DOHH2 (cell line): Measurements from ENCODE around the gene MRPL45.
"Not testable (repeated sequence)": the region's sequence is repeated elsewhere in the genome, so short reads cannot be mapped to it uniquely, and the experiment has no call there.

ENCODE experiments used
- H3F3A ChIP-seq: fragments of 200-600 bp; sonication (generic), shearing (Covaris generic); 2 replicates; pipeline ENCODE4 v1.6.0; 2016; ENCODE audit warnings: antibody characterized with exemption, mild to moderate bottlenecking; ENCODE audit not compliant: control insufficient read depth, insufficient read depth
- H3K27ac ChIP-seq: fragments of 200-600 bp; sonication (generic); 2 replicates; pipeline ENCODE4 v1.5.1; 2014; ENCODE audit warnings: low read depth, mild to moderate bottlenecking, low read length, moderate library complexity
- H3K27me3 ChIP-seq: fragments of 200-600 bp; sonication (generic); 2 replicates; pipeline ENCODE4 v1.6.1; 2014; ENCODE audit warnings: mild to moderate bottlenecking, low read length, mixed read lengths; ENCODE audit not compliant: control insufficient read depth
- H3K36me3 ChIP-seq: fragments of 200-600 bp; sonication (generic); 2 replicates; pipeline ENCODE4 v1.6.1; 2014; ENCODE audit warnings: mild to moderate bottlenecking, low read length, moderate library complexity, mixed read lengths; ENCODE audit not compliant: control insufficient read depth
- H3K4me1 ChIP-seq: fragments of 200-600 bp; sonication (generic); 2 replicates; pipeline ENCODE4 v1.6.1; 2014; ENCODE audit warnings: mild to moderate bottlenecking, low read length, mixed read lengths; ENCODE audit not compliant: control insufficient read depth
- H3K4me2 ChIP-seq: fragments of 200-600 bp; sonication (generic); 2 replicates; pipeline ENCODE4 v1.6.0; 2014; ENCODE audit warnings: mild to moderate bottlenecking, low read length, moderate library complexity
- H3K4me3 ChIP-seq: fragments of 200-600 bp; sonication (generic); 2 replicates; pipeline ENCODE4 v1.5.1; 2014; ENCODE audit warnings: mild to moderate bottlenecking, low read length, mixed read lengths
- H3K79me2 ChIP-seq: fragments of 200-600 bp; sonication (generic); 2 replicates; pipeline ENCODE4 v1.6.1; 2014; ENCODE audit warnings: mild to moderate bottlenecking, low read length, mixed read lengths; ENCODE audit not compliant: control insufficient read depth
- H3K9me2 ChIP-seq: fragments of 200-600 bp; sonication (generic); replicated peaks from 2 replicates; pipeline ENCODE4 v1.6.1; 2014; ENCODE audit warnings: mild to moderate bottlenecking, low read length, mixed read lengths; ENCODE audit not compliant: control insufficient read depth
- H3K9me3 ChIP-seq: fragments of 200-600 bp; sonication (generic); 2 replicates; pipeline ENCODE4 v1.6.1; 2014; ENCODE audit warnings: antibody characterized with exemption, low read length, mixed read lengths; ENCODE audit not compliant: control insufficient read depth, insufficient read depth
- H4K20me1 ChIP-seq: fragments of 200-600 bp; sonication (generic); 2 replicates; pipeline ENCODE4 v1.6.0; 2014; ENCODE audit warnings: low read depth, mild to moderate bottlenecking, antibody characterized with exemption, low read length, moderate library complexity; ENCODE audit not compliant: control insufficient read depth, insufficient read depth

Gene MRPL45

DNA sequence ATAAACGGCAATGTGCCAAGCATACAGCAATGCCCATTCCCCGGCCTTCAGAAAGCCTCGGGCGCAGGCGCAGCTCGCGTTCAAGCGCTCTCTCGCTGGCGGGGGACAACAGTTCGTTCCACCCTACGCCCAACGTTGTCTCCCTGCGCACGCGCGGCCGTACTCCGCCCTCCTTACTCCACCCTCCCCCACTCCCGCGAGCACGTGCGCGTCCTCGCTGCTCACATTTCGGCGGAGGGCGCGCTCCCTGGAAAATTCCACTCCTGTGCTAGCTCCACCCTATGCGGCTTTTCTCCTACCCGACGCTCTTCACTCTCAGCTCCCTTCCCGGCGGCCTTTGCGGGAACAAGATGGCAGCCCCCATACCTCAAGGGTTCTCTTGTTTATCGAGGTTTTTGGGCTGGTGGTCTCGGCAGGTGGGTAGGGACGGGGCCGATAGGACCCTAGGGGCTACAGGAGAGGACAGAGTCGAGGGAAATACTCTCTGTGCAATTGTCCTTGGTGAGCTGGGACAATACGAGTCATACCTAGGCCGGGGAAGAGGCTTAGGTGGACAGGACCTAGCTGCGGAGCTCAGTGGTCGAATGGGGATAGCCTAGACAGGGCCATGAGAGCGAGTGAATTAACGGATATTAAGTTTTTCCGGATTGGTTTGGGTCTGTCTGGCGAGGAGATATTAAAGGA lies at the start of gene MRPL45:
Gene MRPL45 (plus strand): TSS at position 335 of the 684 bp plus-strand sequence. CDS start 16 bp downstream, at position 351.
- not testable (repeated sequence) for H3K79me2 ChIP-seq, H3K9me2 ChIP-seq, H3K4me1 ChIP-seq, H3K27me3 ChIP-seq, H3K9me3 ChIP-seq, H3F3A ChIP-seq, H4K20me1 ChIP-seq, H3K36me3 ChIP-seq
- H3K4me3 ChIP-seq: peak within 1 kb of the TSS; percentile 82
- 0 out of 2 replicates have a peak within 1 kb of the TSS, but pooled peaks have one; percentile 21 for H3K27ac ChIP-seq
- H3K4me2 ChIP-seq: peak within 1 kb of the TSS; percentile 61

DNA sequence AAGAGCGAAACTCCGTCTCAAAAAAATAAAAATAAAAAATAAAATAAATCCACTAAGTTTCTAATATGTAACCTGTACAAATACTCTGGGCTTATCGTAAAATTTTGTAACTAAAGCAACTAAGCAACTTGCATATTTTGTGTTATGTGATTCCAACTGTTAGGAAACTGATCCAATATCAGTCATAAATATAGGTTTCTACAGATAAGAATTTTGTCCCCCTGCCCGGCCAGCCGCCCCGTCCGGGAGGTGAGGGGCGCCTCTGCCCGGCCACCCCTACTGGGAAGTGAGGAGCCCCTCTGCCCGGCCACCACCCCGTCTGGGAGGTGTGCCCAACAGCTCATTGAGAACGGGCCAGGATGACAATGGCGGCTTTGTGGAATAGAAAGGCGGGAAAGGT lies 43.8 kb upstream of the MRPL45 start:
- not testable (repeated sequence) for H3K4me2 ChIP-seq, H3K9me2 ChIP-seq, H3F3A ChIP-seq, H3K4me1 ChIP-seq, H3K9me3 ChIP-seq, H3K27me3 ChIP-seq, H3K27ac ChIP-seq, H3K4me3 ChIP-seq, H3K36me3 ChIP-seq, H4K20me1 ChIP-seq
- peaks cover 54% of the 10 kb centered on the region for H3K79me2 ChIP-seq

DNA sequence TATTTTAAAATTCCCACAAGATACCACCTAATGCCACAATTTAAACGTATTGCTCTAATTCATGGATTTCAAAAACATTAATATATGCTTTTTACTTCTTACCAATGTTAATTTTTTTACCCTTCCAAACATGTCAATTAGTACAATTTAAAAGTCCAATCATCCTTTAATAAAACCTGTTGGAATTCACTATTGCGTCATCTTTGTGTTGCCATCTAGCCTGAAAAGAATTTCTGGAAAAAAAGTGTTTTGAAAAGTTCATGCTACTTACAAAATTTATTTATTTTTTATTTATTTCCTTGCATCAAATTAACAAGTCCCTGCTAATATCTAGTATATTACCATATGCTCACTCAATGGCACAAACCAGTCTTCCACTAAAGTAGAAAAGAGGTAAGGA lies 42.6 kb upstream of the MRPL45 start:
- H3F3A ChIP-seq, H3K27ac ChIP-seq, H3K36me3 ChIP-seq, H4K20me1 ChIP-seq, H3K4me1 ChIP-seq, H3K27me3 ChIP-seq, H3K4me3 ChIP-seq, H3K9me2 ChIP-seq, H3K4me2 ChIP-seq, H3K9me3 ChIP-seq: not testable (repeated sequence)
- peaks cover 54% of the 10 kb centered on the region for H3K79me2 ChIP-seq

DNA sequence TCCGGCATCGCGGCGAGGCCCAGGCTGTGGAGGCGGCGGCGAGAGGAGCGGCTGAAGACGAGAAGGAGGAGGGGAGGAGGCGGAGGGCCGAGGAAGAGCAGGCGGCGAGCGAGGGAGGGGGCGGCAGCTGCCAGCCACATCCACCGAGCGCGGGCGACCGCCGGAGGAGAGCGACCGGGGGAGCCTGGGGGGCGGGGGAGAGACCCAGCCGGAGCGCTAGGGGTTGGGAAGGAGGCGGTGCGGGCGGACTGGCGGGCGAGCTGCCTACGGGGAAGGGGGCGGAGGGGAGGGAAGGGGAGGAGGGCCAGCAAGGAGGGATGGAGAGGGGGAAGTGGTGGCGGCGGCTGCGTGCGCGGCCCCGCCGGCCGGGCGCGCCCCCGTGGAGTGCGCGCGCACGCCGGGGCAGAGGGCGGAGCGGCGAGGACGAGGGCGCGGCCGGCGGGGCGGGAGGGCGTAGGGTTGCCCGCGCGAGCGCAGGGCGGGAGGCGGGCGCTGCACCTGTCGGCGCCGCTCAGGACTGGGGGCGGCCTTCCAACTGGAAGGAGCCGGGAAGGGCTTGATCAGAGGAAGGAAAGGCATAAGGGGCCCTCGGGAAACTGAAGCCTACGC lies 39.9 kb upstream of the MRPL45 start:
- H3K4me1 ChIP-seq, H3F3A ChIP-seq, H3K9me2 ChIP-seq, H3K9me3 ChIP-seq, H3K36me3 ChIP-seq, H4K20me1 ChIP-seq, H3K27me3 ChIP-seq: not testable (repeated sequence)
- peak overlapping the region; percentile 61 for H3K4me3 ChIP-seq
- H3K4me2 ChIP-seq: peak overlapping the region; percentile 59
- H3K79me2 ChIP-seq: peaks cover 35% of the 10 kb centered on the region
- 0 out of 2 replicates have a peak overlapping the region, but pooled peaks have one; percentile 34 for H3K27ac ChIP-seq

DNA sequence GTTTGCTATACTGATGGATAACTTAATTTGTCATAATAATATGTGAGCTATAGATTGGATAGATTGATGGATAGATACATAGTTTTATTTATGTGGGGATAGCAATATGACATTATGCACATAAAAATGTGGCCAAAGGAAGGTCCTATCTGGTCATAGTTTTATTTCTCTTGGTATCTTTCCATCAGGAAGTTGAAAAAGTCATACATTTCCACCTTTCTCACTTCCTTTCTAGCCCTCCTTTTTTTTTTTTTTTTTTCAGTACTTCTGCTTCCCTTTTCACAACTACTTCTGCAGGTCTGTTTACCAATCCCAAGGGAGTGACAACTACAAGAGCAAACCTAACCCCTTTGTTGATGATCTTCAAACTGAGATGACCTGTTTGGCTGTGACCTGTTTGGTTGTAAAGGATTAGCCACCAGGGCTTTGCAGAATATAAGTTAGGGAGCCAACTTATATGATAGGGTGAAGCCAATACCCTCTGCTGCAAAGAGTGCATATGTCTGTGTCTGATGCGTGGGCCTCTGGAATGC lies 30.9 kb upstream of the MRPL45 start:
- H3K27ac ChIP-seq, H3K4me1 ChIP-seq, H4K20me1 ChIP-seq, H3K9me3 ChIP-seq, H3K9me2 ChIP-seq, H3K4me2 ChIP-seq, H3K79me2 ChIP-seq, H3K36me3 ChIP-seq, H3F3A ChIP-seq, H3K4me3 ChIP-seq, H3K27me3 ChIP-seq: not testable (repeated sequence)

DNA sequence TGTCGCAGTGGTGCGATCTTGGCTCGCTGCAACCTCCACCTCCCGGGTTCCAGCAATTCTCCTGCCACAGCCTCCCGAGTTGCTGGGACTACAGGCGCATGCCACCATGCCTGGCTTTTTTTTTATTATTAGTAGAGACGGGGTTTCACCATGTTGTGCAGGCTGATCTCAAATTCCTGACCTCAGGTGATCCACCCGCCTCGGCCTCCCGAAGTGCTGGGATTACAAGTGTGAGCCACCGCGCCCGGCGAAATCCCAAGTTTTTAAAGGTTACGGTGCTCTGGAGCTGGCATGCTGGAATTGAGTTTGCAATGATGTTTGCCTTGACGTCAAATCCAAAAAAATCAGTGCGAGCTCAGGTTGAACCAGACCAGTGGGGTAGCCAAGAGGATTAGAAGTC lies 30.4 kb upstream of the MRPL45 start:
- H3K4me1 ChIP-seq, H3K9me3 ChIP-seq, H3K9me2 ChIP-seq, H3K79me2 ChIP-seq, H3F3A ChIP-seq, H3K27ac ChIP-seq, H3K4me2 ChIP-seq, H3K4me3 ChIP-seq, H3K27me3 ChIP-seq, H4K20me1 ChIP-seq, H3K36me3 ChIP-seq: not testable (repeated sequence)

DNA sequence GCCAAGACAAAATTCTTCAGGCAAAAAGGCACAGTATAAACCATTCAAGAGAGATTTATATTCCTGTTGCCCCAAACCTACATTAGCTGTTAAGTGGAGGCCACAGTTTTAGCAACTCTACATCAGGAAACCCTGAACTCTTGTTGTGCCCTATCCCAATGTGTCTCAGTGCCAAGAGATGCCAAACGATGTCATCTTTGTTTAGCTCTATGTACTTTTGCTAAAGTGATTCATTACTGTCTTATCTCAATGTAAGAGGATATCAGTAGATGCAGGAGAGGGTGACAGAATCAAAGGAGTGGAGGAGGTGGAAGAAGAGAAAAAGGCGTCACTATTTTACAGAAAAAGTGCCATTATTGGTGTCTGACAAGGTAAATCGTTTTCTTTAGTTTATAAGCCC lies 28.8 kb upstream of the MRPL45 start:
- H3F3A ChIP-seq, H3K4me3 ChIP-seq, H3K27ac ChIP-seq, H3K9me3 ChIP-seq, H3K9me2 ChIP-seq, H4K20me1 ChIP-seq, H3K36me3 ChIP-seq, H3K4me2 ChIP-seq, H3K4me1 ChIP-seq, H3K79me2 ChIP-seq, H3K27me3 ChIP-seq: not testable (repeated sequence)

DNA sequence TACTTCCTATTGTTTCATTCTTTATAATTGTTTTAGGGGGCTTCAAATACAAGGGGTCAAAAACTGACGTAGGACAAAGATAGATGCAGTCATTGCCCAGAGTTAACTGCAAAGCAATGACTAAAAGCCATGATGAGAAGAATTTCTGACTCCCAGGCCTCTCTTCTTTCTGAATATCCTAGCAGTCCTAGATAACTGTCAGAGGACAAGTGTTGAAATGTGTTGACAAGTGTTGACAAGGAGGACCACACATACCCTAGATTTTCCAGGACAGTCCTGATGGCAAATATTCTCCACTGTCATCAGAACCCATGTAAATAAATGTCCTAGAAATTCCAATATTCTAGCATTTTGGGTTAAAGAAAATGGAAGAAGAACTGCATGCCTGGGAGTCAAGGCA lies 27.9 kb upstream of the MRPL45 start:
- not testable (repeated sequence) for H4K20me1 ChIP-seq, H3K9me2 ChIP-seq, H3K4me1 ChIP-seq, H3K36me3 ChIP-seq, H3F3A ChIP-seq, H3K4me2 ChIP-seq, H3K79me2 ChIP-seq, H3K9me3 ChIP-seq, H3K4me3 ChIP-seq, H3K27ac ChIP-seq, H3K27me3 ChIP-seq
